Gastrocnemius medialis (tissue), 4 donors: ENCODE measurements around the gene MYBPC3. TPM values are rescaled to one million over a fixed set of nuclear protein-coding genes. Genes with fewer than 3 reads are reported as not detected.
A peak's percentile ranks its signal among the peaks of the same experiment; 100 is the strongest.

Experiments
- ATAC-seq, 2 donors: fragments of 150-250 bp; one replicate each; pipeline ENCODE4 v1.9.1; 2016
- DNase-seq, 2 donors: peaks; one replicate each; pipeline ENCODE4 v3.0.0-alpha.2; 2019
- H3K27ac ChIP-seq, 4 donors: fragments of 200-600 bp; sonication (generic); 1 replicate in 1 of 4; 2 replicates in 3 of 4; pipeline ENCODE4 v1.5.1; 2016 to 2018; ENCODE audit warnings: mild to moderate bottlenecking in 2 of 4, moderate library complexity in 1 of 4
- H3K27me3 ChIP-seq, 3 donors: fragments of 200-600 bp; sonication (generic) in 2 of 3; 1 replicate in 1 of 3; 2 replicates in 2 of 3; pipeline versions ENCODE4 v1.5.1 to v1.6.0; 2016 to 2019; ENCODE audit warnings: mild to moderate bottlenecking in 1 of 3, moderate library complexity in 1 of 3
- H3K36me3 ChIP-seq, 2 donors: fragments of 200-600 bp; sonication (generic) in 1 of 2; one replicate each; pipeline ENCODE4 v1.5.1; 2017 to 2018
- H3K4me1 ChIP-seq, 2 donors: fragments of 200-600 bp; sonication (generic) in 1 of 2; one replicate each; pipeline ENCODE4 v1.5.1; 2016 to 2017; ENCODE audit warnings: mild to moderate bottlenecking in 2 of 2
- H3K4me3 ChIP-seq, 4 donors: fragments of 200-600 bp; sonication (generic) in 3 of 4; 1 replicate in 1 of 4; 2 replicates in 3 of 4; pipeline ENCODE4 v1.5.1; 2016 to 2019; ENCODE audit warnings: mild to moderate bottlenecking in 2 of 4
- H3K9me3 ChIP-seq, 3 donors: fragments of 200-600 bp; sonication (generic) in 2 of 3; 1 replicate in 1 of 3; 2 replicates in 2 of 3; pipeline ENCODE4 v1.5.1; 2016 to 2019
- CTCF ChIP-seq, 5 experiments: fragments of 450-650 bp in 3 of 5; fragments of 200-600 bp in 2 of 5; sonication (generic) in 2 of 5; IDR thresholded peaks in 4 of 5; conservative IDR thresholded peaks in 1 of 5; 1 replicate in 4 of 5; 2 replicates in 1 of 5; pipeline ENCODE4 v1.5.1; 2016 to 2019; ENCODE audit warnings: antibody characterized with exemption in 5 of 5, mild to moderate bottlenecking in 3 of 5, moderate library complexity in 3 of 5
- POLR2A ChIP-seq, 2 donors: fragments of 450-650 bp; IDR thresholded peaks; one replicate each; pipeline ENCODE4 v1.6.1; 2017; ENCODE audit warnings: antibody characterized with exemption in 2 of 2, mild to moderate bottlenecking in 2 of 2, moderate library complexity in 2 of 2
- in situ Hi-C, 4 donors: fragments of 200-750 bp; cut with MboI; loops; one replicate each; pipeline versions ENCODE4 v1.15.0 to v1.8.0; 2017; ENCODE audit warnings: low sequenced_read_pairs in 4 of 4
- intact Hi-C: fragments of 100-400 bp; cut with DNase I; formaldehyde crosslinking; loops from one replicate; pipeline ENCODE4 v1.15.1; 2023; ENCODE audit warnings: low total_unique reads
- total RNA-seq, 4 donors: library from RNA; depleted of rRNA; stranded (reverse); fragments of >200 nt; gene quantifications; one replicate each; pipeline versions ENCODE4 v1.1.0 to v1.2.3, GENCODE V29; 2016

MYBPC3 gene
- total RNA-seq, 4 donors from 2014 or later = 0.07 TPM; not detected in 3

- intact Hi-C loops = no loop called here
- TF ChIP-seq POLR2A (IDR thresholded peaks at IDR 0.05) (no peak), CTCF (IDR thresholded peaks at IDR 0.05 in 4 of 5, conservative IDR thresholded peaks at IDR 0.05 in 1 of 5) (no peak)
- DNase-seq = no peak
- peaks cover 6 to 17% of the 10 kb centered on the region in 2 donors for H3K4me1 ChIP-seq
- no peak overlapping the region for H3K27ac ChIP-seq
- no peaks in the 10 kb centered on the region for H3K9me3 ChIP-seq
- H3K4me3 ChIP-seq = no peak overlapping the region
- H3K27me3 ChIP-seq = no peaks in the 10 kb centered on the region
- ATAC-seq = no peak
- H3K36me3 ChIP-seq = no peaks in the 10 kb centered on the region
- in situ Hi-C loops = no loop called here
Observed at GRCh38 chr11:47398011-47398410, 45.5 kb upstream of the MYBPC3 start.

GRCh38 chr11:47396049-47396320 is 43.5 kb upstream of the MYBPC3 start:
- Histone ChIP-seq H3K4me3 (no peak overlapping the region), H3K27me3 (no peaks in the 10 kb centered on the region), H3K4me1 (peaks cover 6 to 22% of the 10 kb centered on the region in 2 donors), H3K9me3 (no peaks in the 10 kb centered on the region), H3K27ac (peak overlapping the region; percentile 72 to 82 (median 80)), H3K36me3 (no peaks in the 10 kb centered on the region)
- ATAC-seq (no peak), DNase-seq (no peak)
- in situ Hi-C loops (no loop called here), intact Hi-C loops (no loop called here)
- TF ChIP-seq CTCF (IDR thresholded peaks at IDR 0.05 in 4 of 5, conservative IDR thresholded peaks at IDR 0.05 in 1 of 5) = no peak
- TF ChIP-seq POLR2A (IDR thresholded peaks at IDR 0.05) = no peak

- no peak for ATAC-seq
- no peaks in the 10 kb centered on the region for H3K9me3 ChIP-seq
- in situ Hi-C loops (no loop called here), intact Hi-C loops (no loop called here)
- no peak for DNase-seq
- H3K27me3 ChIP-seq = no peaks in the 10 kb centered on the region
- TF ChIP-seq POLR2A (IDR thresholded peaks at IDR 0.05) (no peak), CTCF (IDR thresholded peaks at IDR 0.05 in 4 of 5, conservative IDR thresholded peaks at IDR 0.05 in 1 of 5) (no peak)
- H3K27ac ChIP-seq = peak overlapping the region; percentile 72 to 82 (median 80)
- peak overlapping the region in 1 of 4 donors; percentile 18 for H3K4me3 ChIP-seq
- H3K36me3 ChIP-seq = no peaks in the 10 kb centered on the region
- H3K4me1 ChIP-seq = peaks cover 6 to 22% of the 10 kb centered on the region in 2 donors
Observed at GRCh38 chr11:47395223-47396048, 42.9 kb upstream of the MYBPC3 start.

GRCh38 chr11:47394322-47395222 is 42.1 kb upstream of the MYBPC3 start:
- Histone ChIP-seq H3K27ac (peak overlapping the region; percentile 72 to 82 (median 80)), H3K27me3 (no peaks in the 10 kb centered on the region), H3K4me3 (peak overlapping the region in 1 of 4 donors; percentile 18), H3K9me3 (no peaks in the 10 kb centered on the region), H3K36me3 (no peaks in the 10 kb centered on the region), H3K4me1 (peaks cover 6 to 22% of the 10 kb centered on the region in 2 donors)
- in situ Hi-C loops = no loop called here
- intact Hi-C loops = no loop called here
- DNase-seq (no peak), ATAC-seq (no peak)
- TF ChIP-seq POLR2A (IDR thresholded peaks at IDR 0.05) (peak in 1 of 2 donors; percentile 22), CTCF (IDR thresholded peaks at IDR 0.05 in 4 of 5, conservative IDR thresholded peaks at IDR 0.05 in 1 of 5) (no peak)
